Measurements from ENCODE around the gene TIMM22.

- no peak for TF ChIP-seq CTCF (IDR thresholded peaks at IDR 0.05)
- no peak for TF ChIP-seq POLR2A (IDR thresholded peaks at IDR 0.05)
Observed at GRCh38 chr17:958712-959451, 38.0 kb upstream of the TIMM22 start.

Data from adrenal gland (tissue), 5 donors.